Measurements from ENCODE around the gene SLC15A2. TPM values are rescaled to one million over a fixed set of nuclear protein-coding genes. Genes with fewer than 3 reads are reported as not detected.
"Not testable (repeated sequence)": the region's sequence is repeated elsewhere in the genome, so short reads cannot be mapped to it uniquely, and the experiment has no call there.

The SLC15A2 gene, protein sequence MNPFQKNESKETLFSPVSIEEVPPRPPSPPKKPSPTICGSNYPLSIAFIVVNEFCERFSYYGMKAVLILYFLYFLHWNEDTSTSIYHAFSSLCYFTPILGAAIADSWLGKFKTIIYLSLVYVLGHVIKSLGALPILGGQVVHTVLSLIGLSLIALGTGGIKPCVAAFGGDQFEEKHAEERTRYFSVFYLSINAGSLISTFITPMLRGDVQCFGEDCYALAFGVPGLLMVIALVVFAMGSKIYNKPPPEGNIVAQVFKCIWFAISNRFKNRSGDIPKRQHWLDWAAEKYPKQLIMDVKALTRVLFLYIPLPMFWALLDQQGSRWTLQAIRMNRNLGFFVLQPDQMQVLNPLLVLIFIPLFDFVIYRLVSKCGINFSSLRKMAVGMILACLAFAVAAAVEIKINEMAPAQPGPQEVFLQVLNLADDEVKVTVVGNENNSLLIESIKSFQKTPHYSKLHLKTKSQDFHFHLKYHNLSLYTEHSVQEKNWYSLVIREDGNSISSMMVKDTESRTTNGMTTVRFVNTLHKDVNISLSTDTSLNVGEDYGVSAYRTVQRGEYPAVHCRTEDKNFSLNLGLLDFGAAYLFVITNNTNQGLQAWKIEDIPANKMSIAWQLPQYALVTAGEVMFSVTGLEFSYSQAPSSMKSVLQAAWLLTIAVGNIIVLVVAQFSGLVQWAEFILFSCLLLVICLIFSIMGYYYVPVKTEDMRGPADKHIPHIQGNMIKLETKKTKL
- polyA plus RNA-seq (ENCODE audit: insufficient read length in 12 of 12) = 10 to 100 TPM in 11 of 12 donors, not detected in 1; 16.9 to 96.8 (median 50.7) TPM
- long read RNA-seq, donor 1 = 0 reads
- long read RNA-seq, donor 2, partial matches to known transcripts = 0 of 4 reads
- long read RNA-seq, donor 2, other reads (novel, unspliced or antisense) = 0 of 4 reads
- long read RNA-seq, donor 3, full-length matches to known transcripts = 5 of 5 reads
- long read RNA-seq, donor 3, partial matches to known transcripts = 0 of 5 reads
- long read RNA-seq, donor 3, other reads (novel, unspliced or antisense) = 0 of 5 reads
- long read RNA-seq, donor 4, full-length matches to known transcripts = 6 of 6 reads
- long read RNA-seq, donor 4, partial matches to known transcripts = 0 of 6 reads
- long read RNA-seq, donor 4, other reads (novel, unspliced or antisense) = 0 of 6 reads
- long read RNA-seq, donor 5, full-length matches to known transcripts = 16 of 16 reads
- long read RNA-seq, donor 5, partial matches to known transcripts = 0 of 16 reads
- long read RNA-seq, donor 5, other reads (novel, unspliced or antisense) = 0 of 16 reads
- long read RNA-seq, donor 6, transcript SLC15A2-204 (3 exons, 562 nt) = major isoform, 5 of 5 reads
- long read RNA-seq, donor 6, partial matches to known transcripts = 0 of 5 reads
- long read RNA-seq, donor 6, other reads (novel, unspliced or antisense) = 0 of 5 reads
- long read RNA-seq, donor 7, full-length matches to known transcripts = 6 of 6 reads
- long read RNA-seq, donor 7, partial matches to known transcripts = 0 of 6 reads
- long read RNA-seq, donor 7, other reads (novel, unspliced or antisense) = 0 of 6 reads
- long read RNA-seq, donor 8, full-length matches to known transcripts = 16 of 16 reads
- long read RNA-seq, donor 8, partial matches to known transcripts = 0 of 16 reads
- long read RNA-seq, donor 8, other reads (novel, unspliced or antisense) = 0 of 16 reads
- long read RNA-seq, donor 9, full-length matches to known transcripts = 3 of 3 reads
- long read RNA-seq, donor 9, partial matches to known transcripts = 0 of 3 reads
- long read RNA-seq, donor 9, other reads (novel, unspliced or antisense) = 0 of 3 reads
- long read RNA-seq, donor 10, full-length matches to known transcripts = 8 of 8 reads
- long read RNA-seq, donor 10, partial matches to known transcripts = 0 of 8 reads
- long read RNA-seq, donor 10, other reads (novel, unspliced or antisense) = 0 of 8 reads
- long read RNA-seq, donor 11, transcript SLC15A2-204 (3 exons, 562 nt) = major isoform, 5 of 5 reads
- long read RNA-seq, donor 11, partial matches to known transcripts = 0 of 5 reads
- long read RNA-seq, donor 11, other reads (novel, unspliced or antisense) = 0 of 5 reads

- peak; percentile 53 for DNase-seq
These were observed at the start of gene SLC15A2 for GRCh38 chr3:121894301-121894990. Gene SLC15A2 (plus strand): TSS chr3:121894401. CDS start chr3:121894477, 76 bp downstream.

DNA sequence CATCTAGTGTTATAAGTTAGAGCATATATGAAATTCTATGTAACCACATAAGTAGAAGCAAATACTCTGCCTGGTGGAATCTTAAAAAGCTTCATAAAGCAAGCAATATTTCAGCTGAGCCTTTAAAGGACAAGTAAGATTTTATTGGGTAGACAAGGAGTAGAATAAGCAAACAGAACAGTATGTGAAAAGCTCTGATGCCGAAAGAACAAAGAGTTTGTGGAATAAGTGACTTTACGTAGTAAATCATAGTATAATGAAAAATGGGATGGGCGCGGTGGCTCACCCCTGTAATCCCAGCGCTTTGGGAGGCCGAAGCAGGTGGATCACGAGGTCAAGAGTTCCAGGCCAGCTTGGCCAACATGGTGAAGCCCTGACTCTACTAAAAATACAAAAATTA, 49.3 kb upstream of the SLC15A2 start:
- no peak for DNase-seq

DNA sequence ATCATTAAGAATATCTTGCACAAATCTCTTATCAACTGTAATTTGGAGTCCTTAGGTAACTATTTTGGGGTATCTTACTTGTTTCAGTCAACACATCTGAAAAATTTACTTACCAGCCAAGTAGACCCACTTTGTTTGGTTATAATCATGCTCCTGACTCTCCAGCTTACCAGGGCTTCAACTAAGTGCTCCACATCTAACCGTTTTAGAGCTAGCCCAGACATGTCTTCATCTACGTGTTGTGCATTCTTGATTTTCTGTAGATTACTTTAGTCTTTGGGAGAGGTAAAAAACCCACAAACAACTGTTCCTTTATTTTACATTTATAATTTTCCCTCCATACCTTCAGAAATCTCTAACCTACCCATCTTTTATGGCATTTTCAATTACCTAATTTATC, 41.9 kb upstream of the SLC15A2 start:
- no peak for DNase-seq

DNA sequence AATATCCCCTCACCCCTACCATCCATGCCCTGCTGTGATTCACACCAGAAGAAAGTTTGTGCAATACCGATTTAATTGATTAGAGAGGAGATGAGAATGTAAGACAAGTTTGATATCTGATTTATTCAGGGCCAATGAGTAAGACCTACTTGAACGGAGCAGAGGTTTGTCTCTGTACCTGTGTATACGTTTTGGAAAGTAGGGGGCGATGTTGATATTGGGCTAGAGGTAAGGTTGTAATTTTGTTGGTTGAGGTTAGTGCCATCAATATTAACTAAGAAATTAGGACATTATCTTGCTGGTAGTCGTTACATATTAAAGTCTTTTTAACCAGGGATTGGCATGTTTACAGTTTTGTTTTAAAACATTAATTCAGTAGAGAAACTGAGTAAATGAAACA, 38.6 kb upstream of the SLC15A2 start:
- DNase-seq = no peak

DNA sequence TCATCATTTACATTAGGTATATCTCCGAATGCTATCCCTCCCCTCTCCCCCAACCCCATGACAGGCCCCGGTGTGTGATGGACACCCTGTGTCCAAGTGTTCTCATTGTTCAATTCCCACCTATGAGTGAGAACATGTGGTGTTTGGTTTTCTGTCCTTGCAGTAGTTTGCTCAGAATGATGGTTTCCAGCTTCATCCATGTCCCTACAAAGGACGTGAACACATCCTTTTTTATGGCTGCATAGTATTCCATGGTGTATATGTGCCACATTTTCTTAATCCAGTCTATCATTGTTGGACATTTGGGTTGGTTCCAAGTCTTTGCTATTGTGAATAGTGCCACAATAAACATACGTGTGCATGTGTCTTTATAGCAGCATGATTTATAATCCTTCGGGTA, 36.4 kb upstream of the SLC15A2 start:
- not testable (repeated sequence) for DNase-seq

GRCh38 chr3:121863247-121863646, 31.0 kb upstream of the SLC15A2 start:
- not testable (repeated sequence) for DNase-seq

GRCh38 chr3:121863801-121864200, 30.4 kb upstream of the SLC15A2 start:
- DNase-seq = no peak

DNA sequence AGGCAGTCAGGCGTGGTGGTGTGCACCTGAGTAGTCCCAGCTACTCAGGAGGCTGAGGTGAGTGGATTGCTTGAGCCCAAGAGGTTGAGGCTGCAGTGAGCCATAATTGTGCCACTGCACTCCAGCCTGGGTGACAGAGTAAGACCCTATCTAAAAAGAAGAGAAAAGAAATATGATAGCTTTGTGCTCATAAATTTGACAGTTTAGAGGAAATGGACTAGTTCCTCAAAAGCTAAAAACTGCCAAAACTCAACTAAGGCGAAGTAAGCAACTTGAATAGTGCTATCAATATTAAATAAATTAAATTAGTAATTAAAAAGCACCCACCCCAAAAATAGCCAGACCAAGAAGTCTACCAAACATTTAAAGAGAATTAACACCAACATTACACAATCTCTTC, 24.5 kb upstream of the SLC15A2 start:
- DNase-seq = no peak

GRCh38 chr3:121870717-121871116, 23.5 kb upstream of the SLC15A2 start:
- no peak for DNase-seq

- DNase-seq = no peak
These were observed 22.8 kb upstream of the SLC15A2 start for GRCh38 chr3:121871430-121871829.

GRCh38 chr3:121878411-121878810, 15.8 kb upstream of the SLC15A2 start:
- no peak for DNase-seq

DNA sequence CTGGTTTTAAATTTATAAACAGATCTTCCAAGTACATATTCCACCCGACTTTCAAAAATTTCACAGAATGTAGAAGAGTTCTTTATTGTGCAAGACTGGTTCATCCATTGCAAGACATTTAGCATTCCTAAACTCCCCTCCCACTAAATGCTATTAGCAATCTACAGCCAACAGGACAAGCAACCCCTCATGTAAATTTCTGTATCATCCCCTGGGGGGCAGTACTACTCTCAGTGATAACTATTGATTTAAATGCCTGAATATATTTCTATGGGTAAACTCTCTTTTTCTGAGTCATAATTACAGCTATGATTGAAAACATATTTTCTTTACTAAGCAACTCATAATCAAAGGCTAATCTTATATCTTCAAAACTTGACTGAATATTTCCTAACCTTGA, 10.7 kb upstream of the SLC15A2 start:
- no peak for DNase-seq

GRCh38 chr3:121885386-121885785, 8.8 kb upstream of the SLC15A2 start:
- DNase-seq = no peak

DNA sequence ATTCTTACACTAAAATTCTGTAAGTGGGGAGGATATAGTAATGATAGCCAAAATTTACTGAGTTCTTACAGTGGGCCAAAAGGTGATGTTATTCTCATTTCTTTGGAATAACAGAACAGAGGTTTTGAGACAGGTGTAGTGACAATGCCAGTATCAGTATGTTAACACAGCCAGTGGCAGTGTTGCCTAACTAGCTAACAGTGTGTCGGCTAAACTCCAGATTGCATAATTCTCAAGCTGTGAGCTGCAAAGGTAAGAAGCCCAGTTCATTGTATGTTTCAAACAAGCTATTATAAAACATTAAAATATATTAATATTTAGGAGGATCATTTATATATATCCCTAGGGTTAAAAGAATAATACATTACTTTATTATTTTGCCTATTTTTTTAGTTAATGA, 920 bp downstream of the SLC15A2 start:
- DNase-seq = no peak

GRCh38 chr3:121895736-121896135, 1.5 kb downstream of the SLC15A2 start:
- no peak for DNase-seq

DNA sequence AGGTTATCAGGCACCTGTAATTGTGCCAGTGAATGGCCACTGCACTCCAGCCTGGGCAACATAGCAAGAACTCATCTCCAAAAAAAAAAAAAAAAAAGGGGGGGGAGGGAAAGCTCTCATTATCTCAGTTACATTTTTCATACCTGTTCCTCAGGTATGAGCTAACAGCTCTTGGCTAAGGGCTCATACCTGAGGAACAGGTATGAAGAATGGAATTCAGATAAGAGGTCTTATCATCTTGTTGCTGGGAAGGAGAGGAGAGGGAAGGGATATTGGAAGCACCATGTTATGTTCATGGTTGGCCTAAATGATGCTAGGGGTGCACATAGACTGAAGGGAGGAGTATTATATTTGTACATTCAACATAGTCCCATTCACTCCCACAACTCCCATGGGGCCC, 2.6 kb downstream of the SLC15A2 start:
- no peak for DNase-seq

DNA sequence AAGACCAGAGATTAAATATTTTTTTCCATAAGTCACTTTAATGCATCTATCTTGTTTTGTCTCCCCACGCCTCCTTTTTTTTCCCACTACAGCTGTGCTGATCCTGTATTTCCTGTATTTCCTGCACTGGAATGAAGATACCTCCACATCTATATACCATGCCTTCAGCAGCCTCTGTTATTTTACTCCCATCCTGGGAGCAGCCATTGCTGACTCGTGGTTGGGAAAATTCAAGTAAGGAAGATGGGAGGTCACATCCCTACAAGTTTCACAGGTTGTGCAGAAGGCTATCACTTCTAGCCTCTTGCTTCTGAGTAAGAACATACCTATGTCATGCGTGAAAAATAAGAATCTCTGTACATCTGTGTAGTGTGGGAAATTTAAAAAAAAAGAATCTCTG, 3.1 kb downstream of the SLC15A2 start:
- no peak for DNase-seq

DNA sequence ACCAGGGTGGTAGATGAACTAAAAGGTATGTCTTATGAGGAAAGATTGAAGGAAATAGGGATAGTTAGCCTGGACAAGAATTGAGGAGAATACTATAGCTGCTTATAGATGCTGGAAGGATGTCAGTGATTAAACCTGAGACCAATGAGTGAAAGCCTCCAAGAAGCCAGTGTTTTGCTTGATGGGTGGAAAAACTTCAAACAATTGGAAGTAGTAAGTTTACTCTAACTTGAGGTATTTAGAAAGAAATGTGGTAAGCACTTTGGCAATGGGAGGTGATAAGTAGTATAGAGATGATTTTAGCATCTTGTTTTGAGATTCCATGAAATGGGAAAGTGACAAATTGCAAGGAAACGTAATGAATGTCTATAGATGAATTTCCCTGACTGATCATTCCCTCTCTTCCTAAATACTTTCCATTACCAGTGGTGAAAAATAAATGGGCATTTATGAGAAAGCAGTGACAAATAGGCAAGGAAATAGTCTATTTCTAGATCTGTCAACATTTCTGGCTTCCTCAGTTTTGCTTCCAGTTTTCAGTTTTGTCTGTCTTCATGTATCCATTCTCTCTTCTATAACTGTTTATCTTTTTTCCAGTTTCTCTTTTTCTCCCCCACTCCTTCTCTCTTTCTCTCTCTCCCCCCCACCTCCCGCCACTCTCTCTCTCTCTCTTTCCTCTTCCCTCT, 19.2 kb downstream of the SLC15A2 start:
- no peak for DNase-seq

Measured in muscle of arm (tissue), 14 donors.